ENCODE measurements around the gene IGF2. TPM values are rescaled to one million over a fixed set of nuclear protein-coding genes. Genes with fewer than 3 reads are reported as not detected.
A peak's percentile ranks its signal among the peaks of the same experiment; 100 is the strongest.
"Not testable (repeated sequence)": the region's sequence is repeated elsewhere in the genome, so short reads cannot be mapped to it uniquely, and the experiment has no call there.

IGF2 gene
- total and polyA plus RNA-seq, 12 donors, result 36.0 to 195 (median 81.6) TPM

DNA sequence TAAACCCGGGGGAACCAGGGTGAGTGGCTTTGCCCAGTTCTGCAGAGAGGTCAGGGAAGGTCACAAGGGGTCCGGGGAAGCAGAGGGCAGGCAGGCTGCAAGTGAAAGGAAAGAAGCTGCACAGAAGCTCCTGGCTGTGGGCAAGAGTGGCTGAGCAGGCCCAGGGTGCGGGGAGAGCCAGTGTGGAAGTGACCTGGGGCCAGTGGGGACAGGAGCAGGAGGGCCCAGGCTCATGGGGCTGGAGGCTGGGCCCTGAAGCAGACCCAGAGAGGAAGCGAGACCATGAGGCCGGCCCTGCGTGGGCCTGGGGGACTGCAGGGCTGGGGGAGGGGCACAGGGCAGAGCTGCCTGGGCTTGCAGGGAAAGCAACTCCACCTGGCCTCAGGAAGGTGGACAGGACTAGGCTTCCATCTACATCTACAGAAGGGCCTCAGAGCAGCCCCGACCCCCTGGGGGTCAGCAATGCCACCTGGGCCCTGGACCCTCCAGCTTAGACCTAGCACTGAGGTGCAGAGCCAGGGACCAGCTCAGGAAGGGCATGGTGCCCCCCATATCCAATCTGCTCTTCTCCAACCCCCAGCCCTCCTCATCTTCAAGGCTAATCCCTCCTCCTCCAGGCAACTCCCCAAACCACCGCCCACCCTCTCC is 11.6 kb downstream of the IGF2 start:
- DNase-seq (no peak), ATAC-seq (peak in 2 of 8 donors; percentile 13 to 32)
- H3K9me3 ChIP-seq, result no peaks in the 10 kb centered on the region
- TF ChIP-seq CTCF (IDR thresholded peaks at IDR 0.05), result no peak
- 76 to 79% methylated on average over 8 of the region's 8 CpGs for WGBS, 2 donors
- H3K36me3 ChIP-seq, result peaks cover 0 to 10% (median 0%) of the 10 kb centered on the region in 9 donors
- no peak overlapping the region for H3K4me3 ChIP-seq
- intact Hi-C loops (cut with DNase I), result no loop called here
- H3K27ac ChIP-seq, result no peak overlapping the region
- H3K27me3 ChIP-seq, result peaks cover 0 to 21% (median under 1%) of the 10 kb centered on the region in 7 donors
- no peaks in the 10 kb centered on the region for H3K4me1 ChIP-seq

GRCh38 chr11:2126520-2127085 is 12.6 kb downstream of the IGF2 start:
- Histone ChIP-seq H3K27ac (no peak overlapping the region), H3K9me3 (no peaks in the 10 kb centered on the region), H3K4me3 (no peak overlapping the region), H3K36me3 (peaks cover 0 to 5% (median 0%) of the 10 kb centered on the region in 9 donors), H3K4me1 (no peaks in the 10 kb centered on the region), H3K27me3 (peaks cover 0 to 30% (median 8%) of the 10 kb centered on the region in 7 donors)
- no peak for ATAC-seq
- no peak for TF ChIP-seq CTCF (IDR thresholded peaks at IDR 0.05)
- 93% methylated on average over 2 of the region's 2 CpGs for WGBS, 2 donors
- intact Hi-C loops (cut with DNase I), result no loop called here
- DNase-seq, result no peak

- not testable (repeated sequence) for DNase-seq, ATAC-seq, H3K36me3 ChIP-seq, H3K9me3 ChIP-seq, H3K27ac ChIP-seq, H3K4me3 ChIP-seq, H3K4me1 ChIP-seq
- peaks cover 0 to 35% (median 25%) of the 10 kb centered on the region in 7 donors for H3K27me3 ChIP-seq
- intact Hi-C loops (cut with DNase I), result loop anchor here in 1 of 10 donors (5.0 kb wide), 1 partner anchor 48 kb away; no protein-coding TSS in a partner anchor
- 91 to 94% methylated on average over 8 to 10 of the region's 10 CpGs for WGBS, 2 donors
Measured at GRCh38 chr11:2124736-2125484, 14.3 kb downstream of the IGF2 start.

DNA sequence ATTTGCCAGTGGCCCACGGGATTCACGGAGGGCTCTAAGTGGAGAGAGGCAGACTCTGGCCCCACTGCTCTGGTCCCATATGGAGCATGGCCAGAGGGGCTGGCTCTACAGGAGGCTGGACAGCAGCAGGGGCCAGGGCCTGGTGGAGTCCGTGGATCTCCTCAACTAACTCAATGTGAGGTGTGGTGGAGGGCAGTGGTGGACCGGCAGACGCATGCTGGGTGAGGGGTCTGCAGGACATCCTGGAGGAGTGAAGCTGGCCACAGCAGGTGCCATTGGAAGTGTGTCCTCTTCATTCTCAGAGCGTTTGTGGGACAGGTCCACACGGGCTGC is 15.6 kb downstream of the IGF2 start:
- intact Hi-C loops (cut with DNase I), result loop anchor here in 1 of 10 donors (5.0 kb wide), 1 partner anchor 46 kb away; no protein-coding TSS in a partner anchor
- no peak overlapping the region for H3K27ac ChIP-seq
- no peaks in the 10 kb centered on the region for H3K9me3 ChIP-seq
- no peak for DNase-seq
- H3K4me3 ChIP-seq, result no peak overlapping the region
- H3K27me3 ChIP-seq, result peaks cover 0 to 31% (median 25%) of the 10 kb centered on the region in 7 donors
- ATAC-seq, result no peak
- no peaks in the 10 kb centered on the region for H3K4me1 ChIP-seq
- H3K36me3 ChIP-seq, result no peaks in the 10 kb centered on the region
- TF ChIP-seq CTCF (IDR thresholded peaks at IDR 0.05), result no peak
- 90 to 95% methylated on average over 7 of the region's 7 CpGs for WGBS, 2 donors
